ENCODE results near the gene ABCF1. TPM values are rescaled to one million over a fixed set of nuclear protein-coding genes. Genes with fewer than 3 reads are reported as not detected.

ABCF1 gene
- total and polyA plus RNA-seq, 7 donors, result 53.8 to 119 (median 97.9) TPM

DNA sequence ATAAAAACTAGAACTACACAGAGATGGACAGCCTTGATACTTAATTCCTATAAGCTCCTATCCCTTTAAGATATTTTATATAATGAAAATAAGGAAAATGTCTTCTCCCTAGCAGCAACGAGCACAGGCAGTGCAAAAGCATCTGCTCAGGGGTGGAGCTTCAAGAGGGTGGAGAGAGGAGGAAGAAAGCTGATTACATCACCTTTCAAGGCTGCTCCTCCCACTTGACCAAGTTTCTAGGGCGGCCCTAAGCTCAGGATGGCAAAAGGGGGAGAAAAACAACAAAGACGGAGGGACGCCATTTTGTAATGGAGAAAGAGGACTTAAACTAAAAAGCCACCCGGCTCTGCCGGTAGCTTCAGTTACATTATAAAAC, 43.6 kb downstream of the ABCF1 start:
- WGBS, 3 donors, result 0 to 2% (median 1%) methylated on average over 6 of the region's 6 CpGs
- ATAC-seq (peak; percentile 71 to 73 (median 73)), DNase-seq (peak; percentile 77 to 85)
- Histone ChIP-seq H3K27ac (peak overlapping the region; percentile 99), H3K4me1 (peaks cover 52% of the 10 kb centered on the region), H3K27me3 (ENCODE audit: insufficient read depth in 3 of 3, low read length in 2 of 3) (no peaks in the 10 kb centered on the region), H3K9me3 (no peaks in the 10 kb centered on the region), H3K36me3 (ENCODE audit: insufficient read depth in 1 of 2, low read depth in 1 of 2) (peaks cover 0 to 23% of the 10 kb centered on the region in 2 donors), H3K4me3 (peak overlapping the region; percentile 84)
- TF ChIP-seq, protein P1, sequence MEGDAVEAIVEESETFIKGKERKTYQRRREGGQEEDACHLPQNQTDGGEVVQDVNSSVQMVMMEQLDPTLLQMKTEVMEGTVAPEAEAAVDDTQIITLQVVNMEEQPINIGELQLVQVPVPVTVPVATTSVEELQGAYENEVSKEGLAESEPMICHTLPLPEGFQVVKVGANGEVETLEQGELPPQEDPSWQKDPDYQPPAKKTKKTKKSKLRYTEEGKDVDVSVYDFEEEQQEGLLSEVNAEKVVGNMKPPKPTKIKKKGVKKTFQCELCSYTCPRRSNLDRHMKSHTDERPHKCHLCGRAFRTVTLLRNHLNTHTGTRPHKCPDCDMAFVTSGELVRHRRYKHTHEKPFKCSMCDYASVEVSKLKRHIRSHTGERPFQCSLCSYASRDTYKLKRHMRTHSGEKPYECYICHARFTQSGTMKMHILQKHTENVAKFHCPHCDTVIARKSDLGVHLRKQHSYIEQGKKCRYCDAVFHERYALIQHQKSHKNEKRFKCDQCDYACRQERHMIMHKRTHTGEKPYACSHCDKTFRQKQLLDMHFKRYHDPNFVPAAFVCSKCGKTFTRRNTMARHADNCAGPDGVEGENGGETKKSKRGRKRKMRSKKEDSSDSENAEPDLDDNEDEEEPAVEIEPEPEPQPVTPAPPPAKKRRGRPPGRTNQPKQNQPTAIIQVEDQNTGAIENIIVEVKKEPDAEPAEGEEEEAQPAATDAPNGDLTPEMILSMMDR (IDR thresholded peaks at IDR 0.05), result no peak
- intact Hi-C loops (cut with DNase I), result loop anchor here (5.0 kb wide), 2 partner anchors 38 to 127 kb away; partner anchors contain the start of genes FLOT1 (in 1 of the 2) and IER3 (in 1 of the 2)

DNA sequence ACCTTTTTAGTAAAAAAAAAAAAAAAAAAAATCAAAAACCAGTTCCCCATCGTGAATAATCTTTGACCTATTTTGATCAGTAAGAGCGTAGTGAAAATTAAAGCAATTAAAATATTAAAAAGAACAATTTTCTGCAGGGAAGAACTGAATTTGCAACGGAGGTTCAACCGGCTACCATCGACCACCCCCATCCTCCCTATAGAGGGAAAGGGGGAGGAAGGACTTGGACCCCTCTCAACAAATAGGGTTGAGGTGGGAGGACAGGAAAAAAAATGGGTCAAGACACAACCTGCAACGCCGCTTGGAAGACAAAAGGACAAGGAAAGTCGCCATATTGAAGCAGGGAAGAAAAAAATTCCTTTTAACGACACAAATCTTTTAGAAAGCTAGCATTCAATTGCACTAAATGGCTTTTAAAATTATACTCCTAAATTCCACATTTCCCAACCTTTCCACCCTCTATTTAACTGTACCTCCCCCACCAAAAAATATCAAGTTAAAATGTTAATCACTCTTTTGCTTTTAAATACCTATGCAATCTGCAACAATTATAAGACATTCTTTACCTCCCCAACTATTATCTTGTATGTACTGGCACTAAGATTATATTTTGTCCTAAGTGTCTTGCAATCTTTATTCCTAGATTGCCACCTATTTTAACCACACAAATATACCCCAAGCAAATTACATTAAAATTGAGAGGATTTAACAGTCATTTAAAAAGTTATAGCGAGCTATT, 44.1 kb downstream of the ABCF1 start:
- Histone ChIP-seq H3K27me3 (ENCODE audit: insufficient read depth in 3 of 3, low read length in 2 of 3) (no peaks in the 10 kb centered on the region), H3K4me1 (peaks cover 49% of the 10 kb centered on the region), H3K9me3 (no peaks in the 10 kb centered on the region), H3K27ac (peak overlapping the region; percentile 99), H3K36me3 (ENCODE audit: insufficient read depth in 1 of 2, low read depth in 1 of 2) (peaks cover 0 to 29% of the 10 kb centered on the region in 2 donors), H3K4me3 (peak overlapping the region; percentile 84)
- 0% methylated on average over 10 of the region's 10 CpGs for WGBS, 3 donors
- intact Hi-C loops (cut with DNase I), result loop anchor here in 1 of 2 donors (5.0 kb wide), 1 partner anchor 127 kb away; the partner anchor contains the start of genes FLOT1 and IER3
- peak in 2 of 4 donors; percentile 12 to 31 for ATAC-seq
- TF ChIP-seq, protein P1 (IDR thresholded peaks at IDR 0.05), result no peak
- DNase-seq, result no peak

DNA sequence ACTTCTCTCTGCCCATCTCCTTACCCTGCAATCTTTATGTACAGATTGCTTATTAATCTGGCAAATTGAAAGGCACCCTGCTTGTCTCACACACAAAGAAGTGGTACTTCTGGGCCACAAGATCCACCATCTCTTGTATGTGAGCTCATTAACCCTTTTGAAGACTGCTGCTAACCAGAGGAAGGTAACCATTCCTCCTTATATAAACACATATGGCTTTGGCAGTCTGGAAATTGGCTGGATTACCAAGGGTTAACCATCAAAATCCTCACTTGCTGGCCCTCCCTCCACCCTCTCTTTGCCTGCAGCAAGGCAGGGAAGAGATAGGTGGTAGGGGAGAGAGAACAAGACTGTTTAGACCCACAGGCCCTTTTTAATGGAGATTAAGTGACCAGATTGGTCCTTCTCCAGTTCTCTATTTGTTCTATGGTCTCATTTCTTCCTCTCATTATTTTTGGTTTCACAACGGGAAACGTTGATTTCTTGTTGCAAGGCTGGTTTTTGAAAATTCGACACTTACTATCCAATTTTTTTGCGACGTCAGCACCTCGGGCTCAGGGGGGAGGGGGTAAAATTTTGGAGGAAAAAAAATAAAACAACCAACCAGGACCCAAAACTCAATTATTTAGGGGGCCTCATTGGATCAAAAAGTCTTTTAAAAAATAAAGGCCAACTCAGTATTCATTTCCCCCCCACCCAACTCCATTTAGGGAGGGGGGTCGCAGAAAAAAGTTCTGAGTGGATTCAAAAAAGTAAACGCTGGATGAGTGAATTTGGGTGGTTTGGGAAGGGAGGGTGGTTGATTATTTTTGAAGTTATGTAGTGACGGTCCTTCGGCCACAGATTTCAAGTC, 44.9 kb downstream of the ABCF1 start:
- H3K4me1 ChIP-seq, result peaks cover 43% of the 10 kb centered on the region
- intact Hi-C loops (cut with DNase I), result loop anchor here in 1 of 2 donors (2.0 to 5.0 kb wide), 2 partner anchors 105 to 126 kb away; partner anchors contain the start of genes FLOT1, IER3 and TUBB
- WGBS, 3 donors, result 0% methylated on average over 10 of the region's 10 CpGs

DNA sequence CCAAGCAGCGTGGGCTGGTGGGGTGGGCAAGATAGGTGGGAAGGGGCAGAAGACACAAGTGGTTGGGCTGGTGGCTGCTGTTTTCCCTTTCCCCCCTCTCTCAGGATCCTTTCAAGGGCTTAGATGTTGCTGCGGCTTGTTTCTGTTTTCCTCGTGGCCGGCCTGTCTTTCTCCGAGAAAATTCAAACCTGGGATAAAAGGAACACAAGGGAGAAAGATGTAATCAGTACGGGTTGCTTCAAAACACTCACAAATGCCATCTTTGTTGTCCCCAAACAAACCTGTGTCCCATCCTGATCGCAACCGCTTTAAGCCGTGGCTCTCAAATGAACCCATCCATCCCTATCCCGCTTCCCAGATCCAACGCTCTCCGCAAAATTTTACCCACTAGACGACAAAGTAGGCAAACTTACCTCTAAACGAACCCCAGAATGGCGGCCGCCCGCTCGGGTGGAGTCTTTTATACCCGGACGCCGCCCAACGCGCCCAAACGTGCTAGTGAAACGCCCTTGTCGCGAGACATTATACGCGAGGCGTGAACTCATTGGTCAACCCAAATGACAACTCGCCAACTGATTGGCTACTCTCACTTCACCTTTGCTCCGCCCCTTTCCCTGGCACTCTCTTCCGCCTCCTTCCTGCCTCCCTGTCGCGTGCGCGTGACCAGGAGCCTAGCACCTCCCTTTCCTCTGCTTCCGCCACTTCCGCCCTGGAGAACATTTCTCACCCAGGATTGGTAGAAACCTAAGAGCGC, 45.7 kb downstream of the ABCF1 start, which contains the start of gene PPP1R10:
PPP1R10 (minus strand) TSS at position 433 of the 754 bp plus-strand sequence. CDS start 7,299 bp downstream, outside the sequence.
- peak; percentile 98 to 99 for DNase-seq
- peak within 1 kb of the TSS; percentile 99 for H3K27ac ChIP-seq
- peak; percentile 83 to 88 (median 86) for ATAC-seq
- no peaks in the 10 kb centered on the region for H3K27me3 ChIP-seq (ENCODE audit: insufficient read depth in 3 of 3, low read length in 2 of 3)
- TF ChIP-seq, protein P1 (IDR thresholded peaks at IDR 0.05), result no peak
- intact Hi-C loops (cut with DNase I), result loop anchor here in 1 of 2 donors (2.0 to 5.0 kb wide), 2 partner anchors 104 to 125 kb away; partner anchors contain the start of genes FLOT1, IER3 and TUBB
- WGBS, 3 donors, result 0% methylated on average over 40 of the region's 40 CpGs
- peaks cover 35% of the 10 kb centered on the region for H3K4me1 ChIP-seq
- H3K9me3 ChIP-seq, result no peaks in the 10 kb centered on the region
- H3K4me3 ChIP-seq, result peak within 1 kb of the TSS; percentile 84
- H3K36me3 ChIP-seq (ENCODE audit: insufficient read depth in 1 of 2, low read depth in 1 of 2), result peaks cover 3 to 45% of the 10 kb centered on the region in 2 donors

More for the DNA sequence above, 44.9 kb downstream of the ABCF1 start:
- peak in 3 of 4 donors; percentile 1 to 26 (median 10) for ATAC-seq
- no peaks in the 10 kb centered on the region for H3K27me3 ChIP-seq (ENCODE audit: insufficient read depth in 3 of 3, low read length in 2 of 3)
- DNase-seq, result no peak
- H3K9me3 ChIP-seq, result no peaks in the 10 kb centered on the region
- H3K4me3 ChIP-seq, result peak overlapping the region; percentile 84
- peaks cover 3 to 37% of the 10 kb centered on the region in 2 donors for H3K36me3 ChIP-seq (ENCODE audit: insufficient read depth in 1 of 2, low read depth in 1 of 2)
- peak overlapping the region; percentile 99 for H3K27ac ChIP-seq
- TF ChIP-seq, protein P1 (IDR thresholded peaks at IDR 0.05), result no peak

Data from psoas muscle (tissue), 8 donors.